Kidney (tissue), 14 donors: Measurements from ENCODE around the gene BIVM. TPM values are rescaled to one million over a fixed set of nuclear protein-coding genes. Genes with fewer than 3 reads are reported as not detected.

Experiments
- DNase-seq, 5 donors: peaks; one replicate each; pipeline ENCODE4 v3.0.0-alpha.2; 2013 to 2020
- FAIRE-seq: peaks from 2 replicates; lab custom pipeline; 2012; peaks lifted over from hg19 to GRCh38; lab: Jason Lieb, UNC
- H3K27ac ChIP-seq, 2 donors: one replicate each; pipeline ENCODE4 v1.7.0; 2013; ENCODE audit warnings: low read depth in 2 of 2, low read length in 2 of 2, inconsistent platforms in 1 of 2
- H3K27me3 ChIP-seq: one replicate; pipeline ENCODE4 v1.7.1; 2013; ENCODE audit warnings: low read length, inconsistent platforms; ENCODE audit not compliant: control insufficient read depth, insufficient read depth
- H3K36me3 ChIP-seq, 3 donors: one replicate each; pipeline versions ENCODE4 v1.7.0 to v1.7.1; 2013; ENCODE audit warnings: low read length in 3 of 3, control low read depth in 1 of 3, inconsistent platforms in 1 of 3; ENCODE audit not compliant: insufficient read depth in 3 of 3, control insufficient read depth in 2 of 3
- H3K4me1 ChIP-seq, 3 donors: one replicate each; pipeline versions ENCODE4 v1.7.0 to v1.7.1; 2013; ENCODE audit warnings: low read length in 3 of 3, inconsistent platforms in 1 of 3, low read depth in 1 of 3; ENCODE audit not compliant: control insufficient read depth in 2 of 3, insufficient read depth in 2 of 3
- H3K4me3 ChIP-seq, 3 donors: one replicate each; pipeline versions ENCODE4 v1.7.0 to v1.8.1; 2013; ENCODE audit warnings: low read length in 3 of 3, control low read depth in 1 of 3, inconsistent platforms in 1 of 3
- H3K9ac ChIP-seq, 3 donors: one replicate each; pipeline versions ENCODE4 v1.7.0 to v1.7.1; 2013; ENCODE audit warnings: low read length in 3 of 3, control low read depth in 1 of 3, inconsistent platforms in 1 of 3
- H3K9me3 ChIP-seq, 3 donors: one replicate each; pipeline versions ENCODE4 v1.7.0 to v1.7.1; 2013; ENCODE audit warnings: low read length in 3 of 3, control low read depth in 1 of 3, inconsistent platforms in 1 of 3; ENCODE audit not compliant: control insufficient read depth in 2 of 3, insufficient read depth in 1 of 3
- CTCF ChIP-seq: IDR thresholded peaks from 3 replicates; pipeline ENCODE4 v1.5.1; 2012; ENCODE audit warnings: mild to moderate bottlenecking, moderate library complexity, borderline replicate concordance; ENCODE audit not compliant: insufficient read depth; ENCODE audit errors: extremely low read depth
- intact Hi-C: fragments of 100-400 bp; cut with DNase I; formaldehyde crosslinking; loops from one replicate; pipeline ENCODE4 v1.11.1; 2022
- polyA plus RNA-seq: library from polyadenylated mRNA; stranded (reverse); fragments of 350-450 nt; fragmentation: Illumina TruSeq; extraction: RNeasy Lipid Tissue Mini Kit (QIAGEN cat#74804); gene quantifications from one replicate; pipeline ENCODE4 v1.2.3, GENCODE V29; 2014; ENCODE audit warnings: low read depth, low replicate concordance; ENCODE audit not compliant: insufficient read depth
- total RNA-seq: library from RNA; stranded (reverse); fragmentation: NEBNext Ultra II Directional; extraction: Animal tissue kit (Norgen Biotek cat#: 25700); gene quantifications from one replicate; pipeline ENCODE4 v1.2.1, GENCODE V29; 2021
- donor health status: control.
- donor health status: control.
- donor health status: control.
- donor health status: control.
- donor health status: control.
- donor health status: DM: yes; HTN: yes; CAD: no.
- donor health status: Normal renal cell carcinoma (clear cell type).

BIVM gene
- total and polyA plus RNA-seq, 2 donors from 2014 or later: 22.1 to 36.6 TPM

- Histone ChIP-seq H3K4me3 (no peak overlapping the region), H3K27me3 (no peaks in the 10 kb centered on the region), H3K9ac (no peak overlapping the region), H3K4me1 (peaks cover 0 to 2% (median 0%) of the 10 kb centered on the region in 3 donors), H3K9me3 (no peaks in the 10 kb centered on the region), H3K36me3 (peaks cover 3 to 43% (median 20%) of the 10 kb centered on the region in 3 donors), H3K27ac (no peak overlapping the region)
- intact Hi-C loops: no loop called here
- FAIRE-seq: no peak
- no peak for DNase-seq
- no peak for TF ChIP-seq CTCF
Measured at GRCh38 chr13:102872531-102872930, 73.6 kb downstream of the BIVM start.

- Histone ChIP-seq H3K9ac (no peak overlapping the region), H3K27me3 (no peaks in the 10 kb centered on the region), H3K27ac (no peak overlapping the region), H3K4me3 (no peak overlapping the region), H3K9me3 (no peaks in the 10 kb centered on the region), H3K36me3 (peaks cover 2 to 35% (median 14%) of the 10 kb centered on the region in 3 donors), H3K4me1 (peaks cover 0 to 2% (median 0%) of the 10 kb centered on the region in 3 donors)
- intact Hi-C loops: no loop called here
- no peak for FAIRE-seq
- no peak for DNase-seq
- TF ChIP-seq CTCF: no peak
Measured at GRCh38 chr13:102873653-102874052, 74.7 kb downstream of the BIVM start.

- peaks cover 0 to 2% (median 0%) of the 10 kb centered on the region in 3 donors for H3K4me1 ChIP-seq
- H3K9me3 ChIP-seq: no peaks in the 10 kb centered on the region
- no peak for FAIRE-seq
- no peak overlapping the region for H3K27ac ChIP-seq
- no peak for TF ChIP-seq CTCF
- H3K9ac ChIP-seq: no peak overlapping the region
- H3K27me3 ChIP-seq: no peaks in the 10 kb centered on the region
- intact Hi-C loops: no loop called here
- no peak overlapping the region for H3K4me3 ChIP-seq
- peaks cover 0 to 31% (median 7%) of the 10 kb centered on the region in 3 donors for H3K36me3 ChIP-seq
- DNase-seq: no peak
Measured at GRCh38 chr13:102875256-102875655, 76.3 kb downstream of the BIVM start.

- intact Hi-C loops: no loop called here
Measured at GRCh38 chr13:102877303-102877702, 78.4 kb downstream of the BIVM start.

More at GRCh38 chr13:102877303-102877702, 78.4 kb downstream of the BIVM start:
- Histone ChIP-seq H3K4me1 (no peaks in the 10 kb centered on the region), H3K36me3 (peaks cover 0 to 28% (median 7%) of the 10 kb centered on the region in 3 donors), H3K9ac (no peak overlapping the region), H3K27me3 (no peaks in the 10 kb centered on the region), H3K9me3 (no peaks in the 10 kb centered on the region), H3K4me3 (no peak overlapping the region), H3K27ac (no peak overlapping the region)
- FAIRE-seq (no peak), DNase-seq (no peak)
- no peak for TF ChIP-seq CTCF
